Gastrocnemius medialis (tissue), 4 donors: ENCODE data around the gene BNC2. TPM values are rescaled to one million over a fixed set of nuclear protein-coding genes. Genes with fewer than 3 reads are reported as not detected.

ENCODE experiments used
- ATAC-seq, 2 donors: fragments of 150-250 bp; one replicate each; pipeline ENCODE4 v1.9.1; 2016
- DNase-seq, 2 donors: peaks; one replicate each; pipeline ENCODE4 v3.0.0-alpha.2; 2019
- H3K27ac ChIP-seq, 4 donors: fragments of 200-600 bp; sonication (generic); 1 replicate in 1 of 4; 2 replicates in 3 of 4; pipeline ENCODE4 v1.5.1; 2016 to 2018; ENCODE audit warnings: mild to moderate bottlenecking in 2 of 4, moderate library complexity in 1 of 4
- H3K27me3 ChIP-seq, 3 donors: fragments of 200-600 bp; sonication (generic) in 2 of 3; 1 replicate in 1 of 3; 2 replicates in 2 of 3; pipeline versions ENCODE4 v1.5.1 to v1.6.0; 2016 to 2019; ENCODE audit warnings: mild to moderate bottlenecking in 1 of 3, moderate library complexity in 1 of 3
- H3K36me3 ChIP-seq, 2 donors: fragments of 200-600 bp; sonication (generic) in 1 of 2; one replicate each; pipeline ENCODE4 v1.5.1; 2017 to 2018
- H3K4me1 ChIP-seq, 2 donors: fragments of 200-600 bp; sonication (generic) in 1 of 2; one replicate each; pipeline ENCODE4 v1.5.1; 2016 to 2017; ENCODE audit warnings: mild to moderate bottlenecking in 2 of 2
- H3K4me3 ChIP-seq, 4 donors: fragments of 200-600 bp; sonication (generic) in 3 of 4; 1 replicate in 1 of 4; 2 replicates in 3 of 4; pipeline ENCODE4 v1.5.1; 2016 to 2019; ENCODE audit warnings: mild to moderate bottlenecking in 2 of 4
- H3K9me3 ChIP-seq, 3 donors: fragments of 200-600 bp; sonication (generic) in 2 of 3; 1 replicate in 1 of 3; 2 replicates in 2 of 3; pipeline ENCODE4 v1.5.1; 2016 to 2019
- POLR2A ChIP-seq, 2 donors: fragments of 450-650 bp; IDR thresholded peaks; one replicate each; pipeline ENCODE4 v1.6.1; 2017; ENCODE audit warnings: antibody characterized with exemption in 2 of 2, mild to moderate bottlenecking in 2 of 2, moderate library complexity in 2 of 2
- in situ Hi-C, 4 donors: fragments of 200-750 bp; cut with MboI; loops; one replicate each; pipeline versions ENCODE4 v1.15.0 to v1.8.0; 2017; ENCODE audit warnings: low sequenced_read_pairs in 4 of 4
- intact Hi-C: fragments of 100-400 bp; cut with DNase I; formaldehyde crosslinking; loops from one replicate; pipeline ENCODE4 v1.15.1; 2023; ENCODE audit warnings: low total_unique reads
- total RNA-seq, 4 donors: library from RNA; depleted of rRNA; stranded (reverse); fragments of >200 nt; gene quantifications; one replicate each; pipeline versions ENCODE4 v1.1.0 to v1.2.3, GENCODE V29; 2016
- TF ChIP-seq, protein P1 (sequence below), 5 experiments: fragments of 450-650 bp in 3 of 5; fragments of 200-600 bp in 2 of 5; sonication (generic) in 2 of 5; IDR thresholded peaks in 4 of 5; conservative IDR thresholded peaks in 1 of 5; 1 replicate in 4 of 5; 2 replicates in 1 of 5; pipeline ENCODE4 v1.5.1; 2016 to 2019; ENCODE audit warnings: antibody characterized with exemption in 5 of 5, mild to moderate bottlenecking in 3 of 5, moderate library complexity in 3 of 5

BNC2 gene
- total RNA-seq, 4 donors from 2014 or later = 40.9 to 122 (median 68.7) TPM

DNA sequence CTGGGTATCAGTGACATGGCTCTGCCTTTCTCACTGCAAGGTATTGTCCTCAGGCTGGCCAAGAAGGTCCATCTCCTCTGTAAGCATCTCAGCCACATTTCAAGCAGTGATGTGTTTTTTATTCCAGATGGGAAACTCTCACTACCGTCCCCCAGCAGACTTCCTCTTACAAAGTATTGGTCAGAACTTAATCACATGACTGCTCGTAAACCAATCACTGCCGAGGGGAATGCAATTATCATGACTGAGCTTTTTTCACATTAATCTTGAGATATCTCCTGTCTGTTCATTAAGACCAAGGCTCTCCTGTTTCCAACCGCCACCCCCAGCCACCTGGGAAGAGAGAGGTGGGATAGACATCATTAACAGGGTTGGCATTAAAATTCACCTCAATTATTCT lies 76.4 kb downstream of the BNC2 start:
- H3K9me3 ChIP-seq = no peaks in the 10 kb centered on the region
- no peaks in the 10 kb centered on the region for H3K36me3 ChIP-seq
- no peak for TF ChIP-seq POLR2A (IDR thresholded peaks at IDR 0.05)
- TF ChIP-seq, protein P1, sequence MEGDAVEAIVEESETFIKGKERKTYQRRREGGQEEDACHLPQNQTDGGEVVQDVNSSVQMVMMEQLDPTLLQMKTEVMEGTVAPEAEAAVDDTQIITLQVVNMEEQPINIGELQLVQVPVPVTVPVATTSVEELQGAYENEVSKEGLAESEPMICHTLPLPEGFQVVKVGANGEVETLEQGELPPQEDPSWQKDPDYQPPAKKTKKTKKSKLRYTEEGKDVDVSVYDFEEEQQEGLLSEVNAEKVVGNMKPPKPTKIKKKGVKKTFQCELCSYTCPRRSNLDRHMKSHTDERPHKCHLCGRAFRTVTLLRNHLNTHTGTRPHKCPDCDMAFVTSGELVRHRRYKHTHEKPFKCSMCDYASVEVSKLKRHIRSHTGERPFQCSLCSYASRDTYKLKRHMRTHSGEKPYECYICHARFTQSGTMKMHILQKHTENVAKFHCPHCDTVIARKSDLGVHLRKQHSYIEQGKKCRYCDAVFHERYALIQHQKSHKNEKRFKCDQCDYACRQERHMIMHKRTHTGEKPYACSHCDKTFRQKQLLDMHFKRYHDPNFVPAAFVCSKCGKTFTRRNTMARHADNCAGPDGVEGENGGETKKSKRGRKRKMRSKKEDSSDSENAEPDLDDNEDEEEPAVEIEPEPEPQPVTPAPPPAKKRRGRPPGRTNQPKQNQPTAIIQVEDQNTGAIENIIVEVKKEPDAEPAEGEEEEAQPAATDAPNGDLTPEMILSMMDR (IDR thresholded peaks at IDR 0.05 in 4 of 5, conservative IDR thresholded peaks at IDR 0.05 in 1 of 5) = no peak
- H3K4me1 ChIP-seq = peaks cover 8 to 10% of the 10 kb centered on the region in 2 donors
- in situ Hi-C loops (no loop called here), intact Hi-C loops (loop anchor here (10.0 kb wide), 1 partner anchor 69 kb away; no protein-coding TSS in a partner anchor)
- ATAC-seq (no peak), DNase-seq (no peak)
- no peaks in the 10 kb centered on the region for H3K27me3 ChIP-seq
- H3K27ac ChIP-seq = no peak overlapping the region
- no peak overlapping the region for H3K4me3 ChIP-seq

DNA sequence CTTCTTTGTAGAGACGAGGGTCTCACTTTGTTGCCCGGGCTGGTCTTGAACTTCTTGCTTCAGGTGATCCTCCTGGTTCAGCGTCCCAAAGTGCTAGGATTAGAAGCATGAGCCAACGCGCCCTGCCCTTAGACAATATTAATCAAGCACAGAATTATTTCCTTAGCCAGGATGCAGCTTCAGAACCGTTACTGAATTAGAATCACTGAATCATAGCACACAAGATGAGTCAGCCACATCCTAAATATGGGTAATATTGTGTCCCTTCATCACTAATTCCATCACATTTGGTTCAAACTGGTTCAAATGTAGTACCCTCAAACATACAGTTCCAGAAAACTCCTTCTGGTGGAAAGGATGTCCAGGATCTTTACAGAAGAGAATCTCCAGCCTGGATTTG lies 82.7 kb downstream of the BNC2 start:
- ATAC-seq = no peak
- in situ Hi-C loops = no loop called here

DNA sequence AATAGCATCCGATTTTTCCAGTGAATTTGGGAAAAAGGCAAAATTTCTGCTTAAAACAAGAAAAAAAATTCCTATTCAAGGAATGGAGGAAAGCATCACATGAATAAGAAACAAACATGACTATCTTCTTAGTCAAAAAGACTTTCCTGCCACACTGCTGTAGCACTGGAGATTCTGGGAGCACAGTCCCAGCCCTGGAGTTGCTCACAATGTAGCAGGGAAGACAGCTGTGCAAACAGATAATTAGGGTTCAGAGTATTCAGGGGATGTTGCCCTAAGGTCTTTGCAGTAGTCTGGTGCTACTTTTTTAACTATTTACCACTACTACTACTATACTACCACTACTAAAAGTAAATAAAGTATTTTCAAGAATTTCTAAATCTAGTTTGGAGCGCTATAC lies 86.5 kb downstream of the BNC2 start:
- intact Hi-C loops = no loop called here

More for the DNA sequence above, 82.7 kb downstream of the BNC2 start:
- DNase-seq = no peak
- Histone ChIP-seq H3K27ac (no peak overlapping the region), H3K4me1 (no peaks in the 10 kb centered on the region), H3K36me3 (no peaks in the 10 kb centered on the region), H3K27me3 (no peaks in the 10 kb centered on the region), H3K9me3 (no peaks in the 10 kb centered on the region), H3K4me3 (no peak overlapping the region)
- intact Hi-C loops = no loop called here
- TF ChIP-seq, protein P1 (IDR thresholded peaks at IDR 0.05 in 4 of 5, conservative IDR thresholded peaks at IDR 0.05 in 1 of 5) = no peak
- no peak for TF ChIP-seq POLR2A (IDR thresholded peaks at IDR 0.05)

DNA sequence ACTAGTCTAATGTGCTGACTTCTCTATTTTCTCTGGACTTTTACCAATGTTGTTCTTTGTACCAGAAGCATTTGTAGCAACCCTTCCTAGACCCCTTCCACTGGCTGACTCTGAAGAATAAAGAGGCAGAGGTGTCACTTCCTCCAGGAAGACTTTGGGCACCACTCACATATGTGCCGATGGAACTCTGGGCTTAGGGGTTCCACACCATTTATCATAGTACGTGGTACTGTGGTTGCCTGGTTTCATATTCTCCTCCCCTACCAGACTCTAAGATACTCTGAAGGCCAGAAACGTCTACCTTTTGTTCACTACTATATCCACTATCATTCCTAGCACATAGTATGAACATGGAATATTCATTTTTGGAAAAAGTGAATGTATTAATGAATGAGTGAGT lies 88.0 kb downstream of the BNC2 start:
- H3K4me3 ChIP-seq = no peak overlapping the region
- no peaks in the 10 kb centered on the region for H3K4me1 ChIP-seq
- DNase-seq (no peak), ATAC-seq (no peak)
- in situ Hi-C loops (no loop called here), intact Hi-C loops (no loop called here)
- H3K27me3 ChIP-seq = no peaks in the 10 kb centered on the region
- H3K9me3 ChIP-seq = no peaks in the 10 kb centered on the region
- no peak for TF ChIP-seq POLR2A (IDR thresholded peaks at IDR 0.05)
- TF ChIP-seq, protein P1 (IDR thresholded peaks at IDR 0.05 in 4 of 5, conservative IDR thresholded peaks at IDR 0.05 in 1 of 5) = no peak
- H3K36me3 ChIP-seq = no peaks in the 10 kb centered on the region
- no peak overlapping the region for H3K27ac ChIP-seq

More for the DNA sequence above, 86.5 kb downstream of the BNC2 start:
- no peaks in the 10 kb centered on the region for H3K27me3 ChIP-seq
- H3K9me3 ChIP-seq = no peaks in the 10 kb centered on the region
- H3K27ac ChIP-seq = no peak overlapping the region
- no peak for DNase-seq
- in situ Hi-C loops = no loop called here
- no peak for ATAC-seq
- H3K36me3 ChIP-seq = no peaks in the 10 kb centered on the region
- TF ChIP-seq, protein P1 (IDR thresholded peaks at IDR 0.05 in 4 of 5, conservative IDR thresholded peaks at IDR 0.05 in 1 of 5) = no peak
- TF ChIP-seq POLR2A (IDR thresholded peaks at IDR 0.05) = no peak
- no peaks in the 10 kb centered on the region for H3K4me1 ChIP-seq
- no peak overlapping the region for H3K4me3 ChIP-seq

DNA sequence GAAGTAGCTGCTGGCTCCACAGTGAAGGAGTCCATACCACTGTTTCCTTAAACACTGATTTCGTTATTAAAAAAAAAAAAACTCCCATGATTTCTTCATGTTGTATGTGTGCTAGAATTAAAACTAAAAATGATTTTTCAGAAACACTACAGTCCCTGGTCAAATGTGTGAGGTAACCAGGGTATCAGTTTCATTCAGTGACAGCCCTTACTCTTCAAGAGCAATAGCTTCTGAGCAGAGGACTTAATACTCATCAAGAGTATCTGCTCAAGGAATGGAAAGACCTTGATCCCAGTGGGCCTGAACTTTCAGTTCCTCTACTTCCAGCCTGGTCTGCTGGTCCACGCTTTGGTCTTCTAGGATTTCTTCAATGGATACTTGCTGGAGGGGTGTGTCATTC lies 95.1 kb downstream of the BNC2 start:
- intact Hi-C loops (no loop called here), in situ Hi-C loops (no loop called here)
- Histone ChIP-seq H3K36me3 (no peaks in the 10 kb centered on the region), H3K9me3 (no peaks in the 10 kb centered on the region), H3K27me3 (no peaks in the 10 kb centered on the region), H3K4me3 (no peak overlapping the region), H3K4me1 (peaks cover 0 to 10% of the 10 kb centered on the region in 2 donors), H3K27ac (no peak overlapping the region)
- TF ChIP-seq, protein P1 (IDR thresholded peaks at IDR 0.05 in 4 of 5, conservative IDR thresholded peaks at IDR 0.05 in 1 of 5) = no peak
- no peak for TF ChIP-seq POLR2A (IDR thresholded peaks at IDR 0.05)
- DNase-seq = no peak
- ATAC-seq = no peak
